Measurements from ENCODE around the gene GABARAP.

Gene GABARAP

DNA sequence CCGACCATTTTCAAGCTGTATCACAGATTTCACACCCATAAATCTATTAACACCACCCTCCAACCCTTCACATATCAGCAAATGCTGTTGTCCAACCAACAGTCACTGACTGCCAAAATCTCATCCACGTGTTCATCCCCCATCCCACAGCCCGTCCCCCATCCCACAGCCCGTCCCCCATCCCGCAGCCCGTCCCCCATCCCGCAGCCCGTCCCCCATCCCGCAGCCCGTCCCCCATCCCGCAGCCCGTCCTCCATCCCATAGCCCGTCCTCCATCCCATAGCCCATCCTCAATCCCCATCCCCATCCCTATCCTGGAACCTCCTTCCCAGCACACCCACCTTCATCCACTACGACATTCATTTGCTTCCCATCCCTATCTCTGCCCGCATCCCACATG lies 36.7 kb downstream of the GABARAP start:
- no peak for DNase-seq (ENCODE audit: low spot score)

DNA sequence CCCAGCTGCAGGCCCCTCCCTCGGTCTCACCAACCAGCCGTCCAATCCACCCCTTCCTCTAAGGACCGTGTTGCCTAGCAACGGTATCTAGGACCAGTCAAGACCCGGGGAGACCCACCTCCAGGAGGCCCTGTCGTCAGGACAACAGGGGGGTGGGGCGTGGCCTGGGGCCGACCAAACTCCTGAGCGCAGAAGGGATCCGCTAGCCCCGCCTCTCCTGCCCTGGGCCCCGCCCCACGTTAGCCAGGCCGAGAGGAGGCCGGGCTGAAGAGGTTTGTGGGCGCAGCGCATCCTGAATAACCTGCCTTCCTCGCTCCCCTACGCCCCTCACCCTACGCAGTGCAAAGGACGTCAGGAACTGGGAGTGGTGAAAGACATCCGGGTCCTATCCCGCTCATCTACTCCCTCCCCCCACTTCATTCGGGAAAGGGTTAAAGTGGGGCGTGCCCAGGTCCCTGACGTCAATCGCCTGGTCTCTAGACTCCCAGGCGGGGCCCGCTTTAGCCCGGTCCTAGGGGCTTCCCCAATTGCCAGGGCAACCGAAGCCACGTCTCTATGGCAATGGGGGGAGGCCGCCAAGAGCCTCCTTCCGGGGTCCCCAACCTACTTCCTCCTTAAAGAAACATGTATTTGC lies 37.3 kb downstream of the GABARAP start:
- DNase-seq (ENCODE audit: low spot score), result peak; percentile 93

DNA sequence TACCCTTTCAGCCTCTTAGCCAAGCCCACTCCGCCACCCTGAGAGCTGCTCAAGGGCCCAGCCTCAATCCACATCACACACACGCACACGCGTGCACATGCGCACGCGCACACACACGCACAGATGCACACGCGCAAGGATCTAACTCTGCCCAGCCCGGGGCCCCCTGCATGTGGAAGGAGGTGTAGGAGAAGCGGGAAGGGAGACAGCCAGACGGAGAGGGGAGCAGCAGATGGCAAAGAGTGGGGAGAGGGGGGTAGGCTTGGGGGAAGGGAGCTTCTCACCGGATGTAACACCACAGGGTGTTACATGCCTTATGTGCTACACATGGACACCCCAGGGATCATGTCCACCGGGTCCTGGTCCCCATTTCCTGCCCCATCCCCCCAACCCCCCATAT lies 37.9 kb downstream of the GABARAP start:
- no peak for DNase-seq (ENCODE audit: low spot score)

DNA sequence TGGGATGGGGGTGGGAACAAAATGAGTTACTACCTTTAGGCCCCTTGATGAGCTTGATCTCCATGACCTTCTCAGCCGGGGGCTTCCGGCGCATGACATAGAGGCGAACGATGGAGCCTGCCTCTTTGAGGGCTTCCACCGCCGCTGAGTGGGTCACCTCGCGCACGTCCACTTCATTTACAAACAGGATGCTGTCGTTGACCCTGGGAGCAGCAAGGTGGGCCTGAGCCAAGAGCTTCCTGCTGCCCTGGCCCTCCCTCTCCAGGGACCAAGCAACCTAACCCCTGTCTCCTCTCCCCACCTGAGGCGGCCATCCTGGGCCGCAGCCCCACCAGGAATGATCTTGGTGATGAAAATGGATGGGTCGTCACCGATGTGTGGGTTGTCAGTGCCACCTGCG lies 38.9 kb downstream of the GABARAP start:
- DNase-seq (ENCODE audit: low spot score), result no peak

DNA sequence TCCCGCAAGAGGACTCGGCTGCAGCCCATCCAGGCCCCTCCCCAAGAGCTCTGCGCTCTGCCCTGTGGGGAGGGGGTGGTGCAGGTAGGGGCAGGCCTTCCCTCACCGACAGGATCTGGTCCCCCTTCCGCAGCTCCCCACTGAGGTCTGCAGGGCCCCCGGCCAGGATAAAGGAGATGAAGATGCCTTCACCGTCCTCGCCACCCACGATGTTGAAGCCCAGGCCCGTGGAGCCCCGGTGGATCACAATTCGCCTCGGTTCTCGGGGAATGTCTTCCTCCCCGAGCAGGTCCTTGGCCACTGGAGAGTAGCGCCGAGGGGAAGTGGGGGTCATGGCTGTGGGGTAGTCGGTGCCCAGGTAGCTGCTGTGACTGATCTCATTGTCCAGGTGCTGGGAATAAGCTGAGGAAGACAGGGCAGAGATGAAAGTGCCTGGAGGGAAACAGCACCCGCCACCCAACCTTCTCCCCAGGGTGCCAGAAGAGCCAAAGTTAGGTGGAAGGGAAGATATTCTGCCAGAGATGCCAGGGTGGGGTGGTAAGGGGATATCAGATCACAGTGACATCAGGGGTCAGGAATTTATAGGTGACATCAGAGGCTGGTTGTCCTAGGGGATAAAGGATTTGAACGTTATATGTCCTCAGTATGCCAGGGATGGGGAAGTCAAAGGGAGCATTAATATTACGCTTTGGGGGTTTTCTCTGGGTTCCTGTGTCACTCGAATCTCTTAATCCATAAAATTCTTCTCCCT lies 45.4 kb downstream of the GABARAP start:
- DNase-seq (ENCODE audit: low spot score), result no peak

DNA sequence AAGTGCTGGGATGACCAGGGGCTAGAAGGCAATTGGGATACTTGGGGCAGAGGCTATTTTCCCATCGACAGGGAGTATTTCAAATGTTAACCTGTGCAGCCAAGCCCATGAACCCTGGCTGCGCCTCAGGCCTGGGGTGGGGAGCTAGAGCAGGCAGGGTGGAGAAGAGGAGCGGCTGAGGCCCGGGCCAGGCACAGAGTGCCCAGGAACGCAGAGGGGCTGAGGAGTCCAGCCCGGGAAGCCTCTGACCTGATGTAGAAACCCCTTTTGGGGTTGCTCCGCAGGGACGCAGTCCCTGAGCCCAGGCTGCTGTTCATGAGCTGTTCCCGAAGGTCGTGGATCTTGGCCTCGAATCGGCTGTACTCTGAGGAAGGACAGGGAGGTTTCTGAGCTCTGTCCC lies 46.3 kb downstream of the GABARAP start:
- no peak for DNase-seq (ENCODE audit: low spot score)

DNA sequence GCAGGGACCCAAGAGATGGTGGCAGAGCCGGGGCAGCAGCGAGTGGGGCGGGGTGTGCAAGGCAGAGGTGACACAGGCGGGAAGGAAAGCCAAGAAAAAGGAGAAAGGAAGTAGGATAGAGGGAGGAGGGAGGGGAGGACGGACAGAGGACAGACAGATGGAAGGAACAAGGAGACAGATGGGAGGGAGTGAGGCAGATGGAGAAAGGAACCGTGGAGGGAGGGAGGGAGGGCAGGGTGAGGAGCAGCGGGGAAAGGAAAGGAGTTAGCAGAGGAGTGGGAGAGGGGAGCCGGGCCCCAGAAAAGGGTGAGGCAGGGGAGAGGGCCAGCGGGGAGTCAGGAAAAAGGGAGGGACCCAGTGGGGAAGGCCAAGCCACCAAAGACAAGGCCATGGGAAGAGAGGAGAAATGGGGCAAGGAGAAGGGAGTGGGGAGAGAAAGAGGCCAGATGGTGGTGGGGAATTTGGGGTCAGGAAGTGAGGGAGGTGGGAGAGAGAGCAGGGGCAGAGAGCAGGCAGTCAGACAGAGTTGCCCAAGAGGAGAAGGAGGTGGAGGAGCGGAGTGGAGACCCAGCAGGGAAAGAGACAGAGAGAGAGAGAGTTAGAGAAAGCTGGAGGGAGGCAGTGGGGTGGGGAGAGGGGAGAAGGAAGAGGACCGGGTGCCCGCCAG lies 49.8 kb downstream of the GABARAP start:
- DNase-seq (ENCODE audit: low spot score), result no peak

DNA sequence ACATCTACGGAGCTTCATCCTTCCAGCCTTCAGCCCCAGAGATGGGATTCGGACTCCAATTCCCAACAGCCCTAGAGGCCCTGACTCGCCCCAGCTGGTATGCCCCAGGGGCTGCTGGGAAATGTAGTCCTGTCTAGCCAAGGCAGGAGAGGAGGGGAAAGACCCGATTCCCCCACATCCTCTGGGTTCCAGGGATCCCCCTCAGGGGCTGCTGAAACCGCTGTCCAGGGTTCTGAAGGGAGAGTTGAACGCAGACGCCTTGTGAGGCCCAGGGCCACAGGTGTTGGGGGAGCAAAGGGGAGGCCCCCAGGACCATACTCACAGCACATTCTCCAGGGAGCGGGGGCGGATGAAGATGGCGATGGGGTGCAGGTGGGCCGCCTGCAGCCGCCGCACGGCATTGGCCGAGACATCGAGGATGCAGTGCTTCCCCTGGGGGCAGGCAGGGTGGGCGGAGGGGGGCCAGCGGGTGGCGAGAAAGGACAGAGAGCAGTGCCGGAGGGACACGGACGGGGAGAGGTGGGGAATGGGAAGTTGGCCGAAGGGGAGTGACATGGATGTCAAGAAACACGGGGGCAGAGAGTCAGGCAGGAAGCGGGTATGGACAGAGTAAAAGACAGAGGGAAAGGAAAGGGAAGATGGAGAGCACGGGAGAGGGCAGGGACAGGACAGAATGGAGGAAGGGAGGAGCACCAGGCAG lies 50.5 kb downstream of the GABARAP start:
- DNase-seq (ENCODE audit: low spot score), result peak; percentile 22

DNA sequence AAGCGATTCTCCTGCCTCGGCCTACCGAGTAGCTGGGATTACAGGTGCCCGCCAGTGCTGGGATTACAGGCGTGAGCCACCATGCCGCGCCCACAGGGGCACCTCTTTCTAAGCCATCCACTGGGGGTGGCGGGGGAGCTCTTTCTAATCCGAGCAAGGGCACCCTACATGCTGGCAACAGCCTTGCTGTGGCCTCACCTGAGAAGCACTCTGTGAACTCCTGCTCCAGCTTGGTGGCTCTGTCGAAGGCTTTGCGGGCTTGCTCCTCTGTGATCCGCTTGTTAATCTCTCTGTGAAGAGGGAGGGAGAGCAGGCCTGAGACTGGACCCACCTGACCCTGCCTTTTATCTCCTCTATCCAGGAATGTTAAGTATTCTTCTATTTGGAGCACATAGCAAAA lies 51.2 kb downstream of the GABARAP start:
- no peak for DNase-seq (ENCODE audit: low spot score)

DNA sequence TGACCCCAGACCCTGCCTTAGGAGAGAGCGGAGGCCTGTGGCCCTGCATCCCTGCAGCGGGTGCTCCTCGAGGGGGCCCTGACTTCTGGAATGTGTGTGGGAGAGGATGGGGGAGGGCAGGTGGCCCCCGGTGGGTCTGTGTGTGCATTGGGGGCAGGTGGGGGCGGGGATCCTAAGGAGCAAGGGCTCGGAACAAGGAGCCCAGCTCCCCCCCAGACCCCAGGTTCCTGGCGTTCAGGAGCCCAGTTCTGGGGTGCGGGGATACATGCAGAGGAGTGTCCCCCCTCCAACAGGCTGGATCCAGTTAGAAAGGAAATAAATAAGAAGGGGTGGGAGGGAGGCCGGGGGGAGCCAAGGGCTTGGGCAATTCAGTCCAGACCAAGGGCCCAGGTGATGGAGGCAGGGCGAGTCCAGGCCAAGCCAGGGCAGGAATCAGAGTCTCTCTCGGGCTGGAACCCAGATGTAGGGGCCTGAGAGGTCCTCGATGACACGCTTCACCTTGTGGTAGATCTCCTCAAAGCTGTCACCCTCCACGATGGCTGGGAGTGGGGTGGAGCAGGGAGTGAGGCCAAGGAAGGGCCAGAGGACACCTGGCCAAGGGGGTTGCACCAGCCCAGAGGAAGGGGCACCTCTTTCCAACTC lies 51.9 kb downstream of the GABARAP start:
- DNase-seq (ENCODE audit: low spot score), result no peak

Data from NAMALWA (cell line).